Uterus (tissue), 4 donors: ENCODE measurements around the gene ZNF485. TPM values are rescaled to one million over a fixed set of nuclear protein-coding genes. Genes with fewer than 3 reads are reported as not detected.
"Not testable (repeated sequence)": the region's sequence is repeated elsewhere in the genome, so short reads cannot be mapped to it uniquely, and the experiment has no call there.

ENCODE experiments used
- DNase-seq, 2 donors: peaks; one replicate each; pipeline ENCODE4 v3.0.0-alpha.2; 2019 to 2020
- H3K27ac ChIP-seq, 2 donors: fragments of 200-600 bp; sonication (generic); 1 replicate in 1 of 2; 2 replicates in 1 of 2; pipeline ENCODE4 v1.5.1; 2016 to 2018
- H3K27me3 ChIP-seq, 2 donors: fragments of 200-600 bp; sonication (generic); one replicate each; pipeline ENCODE4 v1.5.1; 2018 to 2019; ENCODE audit warnings: control low read depth in 1 of 2
- H3K36me3 ChIP-seq, 2 donors: fragments of 200-600 bp; sonication (generic); one replicate each; pipeline ENCODE4 v1.5.1; 2019; ENCODE audit warnings: control low read depth in 1 of 2
- H3K4me1 ChIP-seq, 2 donors: fragments of 200-600 bp; sonication (generic); one replicate each; pipeline ENCODE4 v1.5.1; 2018 to 2019; ENCODE audit warnings: control low read depth in 1 of 2
- H3K4me3 ChIP-seq, 2 donors: fragments of 200-600 bp; sonication (generic); 1 replicate in 1 of 2; 2 replicates in 1 of 2; pipeline ENCODE4 v1.5.1; 2018 to 2019; ENCODE audit warnings: mild to moderate bottlenecking in 1 of 2
- H3K9me3 ChIP-seq, 2 donors: fragments of 200-600 bp; sonication (generic); one replicate each; pipeline ENCODE4 v1.5.1; 2019; ENCODE audit warnings: control low read depth in 1 of 2
- POLR2A ChIP-seq, 2 donors: fragments of 450-650 bp; IDR thresholded peaks; one replicate each; pipeline ENCODE4 v1.6.1; 2016; ENCODE audit warnings: antibody characterized with exemption in 2 of 2, mild to moderate bottlenecking in 1 of 2, moderate library complexity in 1 of 2
- intact Hi-C: fragments of 100-400 bp; cut with DNase I; formaldehyde crosslinking; loops from one replicate; pipeline ENCODE4 v1.15.1; 2023; ENCODE audit warnings: low total_unique reads
- total RNA-seq, 4 donors: library from RNA; depleted of rRNA in 3 of 4; stranded (reverse); fragments of >200 nt in 3 of 4; gene quantifications; one replicate each; pipeline versions ENCODE4 v1.1.0 to v1.2.4, GENCODE V29; 2014 to 2023
- TF ChIP-seq, protein P1 (sequence below), 4 experiments: fragments of 200-600 bp in 2 of 4; fragments of 450-650 bp in 2 of 4; sonication (generic) in 2 of 4; IDR thresholded peaks; one replicate each; pipeline ENCODE4 v1.5.1; 2016 to 2019; ENCODE audit warnings: antibody characterized with exemption in 4 of 4, mild to moderate bottlenecking in 2 of 4, moderate library complexity in 1 of 4
- donor health status: DM: yes; HTN: yes; CAD: no.

Gene ZNF485
- total RNA-seq, 4 donors from 2014 or later, result 1.3 to 9.5 (median 6.8) TPM; not detected in 1

DNA sequence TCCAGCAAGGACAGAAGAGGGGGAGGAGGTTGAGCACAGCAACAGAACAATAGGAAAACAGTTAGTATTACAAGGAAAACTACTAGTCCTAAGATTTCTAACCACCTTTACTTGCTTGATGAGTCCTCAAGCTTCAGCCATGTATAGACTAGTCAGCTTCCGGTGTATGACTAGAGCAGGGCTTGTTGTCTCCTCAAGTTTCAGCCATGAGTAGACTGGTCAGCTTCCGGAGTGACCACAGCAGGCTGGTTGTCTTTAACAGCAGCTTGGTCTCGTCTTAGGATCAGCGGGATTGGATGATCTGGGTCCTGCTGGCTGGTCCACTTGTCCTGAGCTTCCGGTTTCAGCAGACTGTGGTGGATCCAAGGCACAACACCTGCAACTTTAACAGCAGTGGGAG lies 21.2 kb upstream of the ZNF485 start:
- TF ChIP-seq, protein P1, sequence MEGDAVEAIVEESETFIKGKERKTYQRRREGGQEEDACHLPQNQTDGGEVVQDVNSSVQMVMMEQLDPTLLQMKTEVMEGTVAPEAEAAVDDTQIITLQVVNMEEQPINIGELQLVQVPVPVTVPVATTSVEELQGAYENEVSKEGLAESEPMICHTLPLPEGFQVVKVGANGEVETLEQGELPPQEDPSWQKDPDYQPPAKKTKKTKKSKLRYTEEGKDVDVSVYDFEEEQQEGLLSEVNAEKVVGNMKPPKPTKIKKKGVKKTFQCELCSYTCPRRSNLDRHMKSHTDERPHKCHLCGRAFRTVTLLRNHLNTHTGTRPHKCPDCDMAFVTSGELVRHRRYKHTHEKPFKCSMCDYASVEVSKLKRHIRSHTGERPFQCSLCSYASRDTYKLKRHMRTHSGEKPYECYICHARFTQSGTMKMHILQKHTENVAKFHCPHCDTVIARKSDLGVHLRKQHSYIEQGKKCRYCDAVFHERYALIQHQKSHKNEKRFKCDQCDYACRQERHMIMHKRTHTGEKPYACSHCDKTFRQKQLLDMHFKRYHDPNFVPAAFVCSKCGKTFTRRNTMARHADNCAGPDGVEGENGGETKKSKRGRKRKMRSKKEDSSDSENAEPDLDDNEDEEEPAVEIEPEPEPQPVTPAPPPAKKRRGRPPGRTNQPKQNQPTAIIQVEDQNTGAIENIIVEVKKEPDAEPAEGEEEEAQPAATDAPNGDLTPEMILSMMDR (IDR thresholded peaks at IDR 0.05), result no peak
- TF ChIP-seq POLR2A (IDR thresholded peaks at IDR 0.05), result no peak
- Histone ChIP-seq H3K4me3 (no peak overlapping the region), H3K4me1 (no peaks in the 10 kb centered on the region), H3K36me3 (no peaks in the 10 kb centered on the region), H3K27ac (no peak overlapping the region), H3K27me3 (no peaks in the 10 kb centered on the region), H3K9me3 (no peaks in the 10 kb centered on the region)
- intact Hi-C loops, result no loop called here
- no peak for DNase-seq

DNA sequence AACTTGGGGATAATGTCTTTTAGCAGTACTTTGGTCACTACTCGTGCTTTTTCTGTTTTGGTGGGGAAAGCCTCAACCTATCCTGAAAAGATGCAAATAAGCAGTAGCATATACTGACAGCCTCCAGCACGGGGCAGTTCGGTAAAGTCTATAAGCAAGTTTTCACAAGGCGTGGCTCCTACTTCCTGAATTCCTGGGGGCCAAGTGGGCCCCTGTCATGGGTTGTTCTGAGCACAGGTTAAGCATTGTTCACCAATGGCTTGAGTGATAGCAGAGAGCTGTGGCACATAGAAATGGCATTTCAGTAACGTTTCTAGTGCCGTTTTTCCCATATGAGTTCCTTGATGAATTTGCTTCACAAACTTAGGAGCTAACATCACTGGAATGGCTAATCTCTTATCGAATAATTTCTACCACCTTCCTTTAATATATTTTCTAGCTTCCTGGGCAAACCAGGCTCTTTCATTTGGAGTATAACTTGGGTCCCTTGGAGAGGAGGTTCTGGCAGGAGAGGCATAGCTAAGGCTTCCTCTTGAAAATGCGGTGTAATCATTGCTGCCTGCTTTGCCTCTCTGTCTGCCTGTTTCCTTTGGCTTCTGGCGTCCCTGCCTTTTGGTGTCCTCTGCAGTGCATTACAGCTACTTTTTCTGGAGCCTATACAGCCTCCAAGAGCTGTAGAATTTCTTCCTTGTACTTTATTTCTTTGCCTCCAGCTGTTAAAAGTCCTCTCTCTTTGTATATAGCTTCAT lies 20.1 kb upstream of the ZNF485 start:
- Histone ChIP-seq H3K9me3 (no peaks in the 10 kb centered on the region), H3K27me3 (no peaks in the 10 kb centered on the region), H3K4me3 (no peak overlapping the region), H3K27ac (no peak overlapping the region), H3K4me1 (no peaks in the 10 kb centered on the region), H3K36me3 (no peaks in the 10 kb centered on the region)
- intact Hi-C loops, result no loop called here
- TF ChIP-seq POLR2A (IDR thresholded peaks at IDR 0.05), result no peak
- TF ChIP-seq, protein P1 (IDR thresholded peaks at IDR 0.05), result no peak
- no peak for DNase-seq

DNA sequence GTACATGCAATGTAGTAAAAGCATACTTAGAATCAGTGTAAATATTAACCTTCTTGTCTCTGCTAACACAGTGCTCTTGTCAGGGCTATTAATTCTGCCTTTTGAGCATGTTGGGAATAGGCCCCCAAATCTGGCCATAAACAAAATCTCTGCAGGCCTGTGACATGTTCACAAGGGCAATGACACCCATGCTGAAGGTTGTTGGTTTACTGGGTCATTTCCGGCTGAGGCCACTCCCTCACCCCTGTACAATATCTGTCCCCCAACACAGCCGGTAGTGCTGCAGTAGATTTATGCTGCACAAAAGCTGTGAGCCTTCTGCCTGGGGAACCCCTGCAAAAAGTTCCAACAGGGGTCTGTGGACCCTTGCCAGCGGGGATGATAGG lies 19.5 kb upstream of the ZNF485 start:
- H3K9me3 ChIP-seq, H3K27ac ChIP-seq, H3K36me3 ChIP-seq, intact Hi-C loops, DNase-seq, H3K27me3 ChIP-seq, H3K4me3 ChIP-seq, H3K4me1 ChIP-seq: not testable (repeated sequence)

DNA sequence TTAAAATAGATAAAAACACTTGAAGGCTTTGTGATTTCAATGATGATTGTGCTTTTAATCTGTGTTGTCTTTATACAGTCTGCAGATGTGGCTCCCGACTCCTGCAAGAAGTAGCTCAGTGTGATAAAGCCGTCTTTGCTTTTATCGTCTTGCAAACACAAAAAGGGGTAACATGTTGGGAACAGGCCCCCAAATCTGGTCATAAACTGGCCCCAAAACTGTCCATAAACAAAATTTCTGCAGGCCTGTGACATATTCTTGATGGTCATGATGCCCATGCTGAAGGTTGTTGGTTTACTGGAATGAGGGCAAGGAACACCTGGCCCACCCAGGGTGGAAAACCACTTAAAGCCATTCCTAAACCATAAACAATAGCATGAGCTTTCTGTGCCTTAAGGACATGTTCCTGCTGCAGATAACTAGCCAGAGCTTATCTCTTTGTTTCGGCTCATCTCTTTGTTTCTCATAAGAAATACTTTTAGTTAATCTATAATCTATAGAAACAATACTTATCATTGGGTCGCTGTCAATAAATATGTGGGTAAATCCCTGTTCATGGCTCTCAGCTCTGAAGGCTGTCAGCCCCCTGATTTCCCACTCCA lies 14.8 kb upstream of the ZNF485 start:
- no peak for TF ChIP-seq POLR2A (IDR thresholded peaks at IDR 0.05)
- TF ChIP-seq, protein P1 (IDR thresholded peaks at IDR 0.05), result no peak
- H3K4me3 ChIP-seq, result no peak overlapping the region
- H3K9me3 ChIP-seq, result no peaks in the 10 kb centered on the region
- no peaks in the 10 kb centered on the region for H3K36me3 ChIP-seq
- no peaks in the 10 kb centered on the region for H3K4me1 ChIP-seq
- no peak overlapping the region for H3K27ac ChIP-seq
- H3K27me3 ChIP-seq, result no peaks in the 10 kb centered on the region
- no peak for DNase-seq
- intact Hi-C loops, result loop anchor here (10.0 kb wide), 1 partner anchor 297 kb away; no protein-coding TSS in a partner anchor

DNA sequence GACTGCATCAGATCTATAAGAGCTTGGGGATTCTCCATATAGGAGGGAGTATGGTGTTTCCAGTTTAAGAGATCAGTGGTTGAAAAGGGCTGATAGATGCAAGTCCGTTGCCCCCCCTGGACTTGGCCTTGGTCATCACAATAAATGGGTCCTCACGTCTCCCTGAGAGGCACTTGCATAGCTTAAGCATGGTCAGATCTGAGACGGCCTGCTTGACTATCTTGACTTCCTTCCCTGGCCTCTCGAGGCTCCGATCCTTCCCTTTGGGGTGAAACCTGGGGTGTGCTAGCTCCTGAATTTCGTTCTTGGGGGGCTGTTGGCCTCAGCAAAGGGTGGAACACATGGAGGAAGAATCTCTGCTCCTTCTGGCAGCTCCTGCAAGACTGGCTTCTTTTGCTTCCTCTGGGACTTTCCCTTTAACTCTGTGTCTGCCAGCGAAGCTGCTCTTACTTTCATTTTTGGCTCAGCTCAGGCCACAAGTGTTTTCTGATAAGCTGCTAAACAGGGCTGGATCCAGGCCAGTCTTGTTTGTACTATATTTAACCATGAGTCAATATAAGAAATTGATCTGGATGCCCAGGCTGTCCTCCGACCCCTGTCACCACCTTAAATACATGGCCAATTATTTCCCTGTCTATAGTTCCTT lies 11.2 kb upstream of the ZNF485 start:
- Histone ChIP-seq H3K27ac (peak overlapping the region in 1 of 2 donors; percentile 49), H3K27me3 (no peaks in the 10 kb centered on the region), H3K4me1 (no peaks in the 10 kb centered on the region), H3K9me3 (no peaks in the 10 kb centered on the region), H3K4me3 (peak overlapping the region in 1 of 2 donors; percentile 27), H3K36me3 (no peaks in the 10 kb centered on the region)
- intact Hi-C loops, result loop anchor here (10.0 kb wide), 1 partner anchor 300 kb away; no protein-coding TSS in a partner anchor
- DNase-seq, result no peak
- TF ChIP-seq POLR2A (IDR thresholded peaks at IDR 0.05), result no peak
- TF ChIP-seq, protein P1 (IDR thresholded peaks at IDR 0.05), result no peak
